NCI-H69 (cell line): ENCODE data around the gene GSC2.

Experiments used
- DNase-seq: peaks from one replicate; lab custom pipeline; 2025; lab: John Stamatoyannopoulos, UW

GSC2 gene

GRCh38 chr22:19133561-19133960, 16.5 kb downstream of the GSC2 start:
- no peak for DNase-seq

GRCh38 chr22:19132693-19133400, 17.2 kb downstream of the GSC2 start:
- no peak for DNase-seq

- no peak for DNase-seq
Measured at GRCh38 chr22:19132153-19132552, 17.9 kb downstream of the GSC2 start.

DNA sequence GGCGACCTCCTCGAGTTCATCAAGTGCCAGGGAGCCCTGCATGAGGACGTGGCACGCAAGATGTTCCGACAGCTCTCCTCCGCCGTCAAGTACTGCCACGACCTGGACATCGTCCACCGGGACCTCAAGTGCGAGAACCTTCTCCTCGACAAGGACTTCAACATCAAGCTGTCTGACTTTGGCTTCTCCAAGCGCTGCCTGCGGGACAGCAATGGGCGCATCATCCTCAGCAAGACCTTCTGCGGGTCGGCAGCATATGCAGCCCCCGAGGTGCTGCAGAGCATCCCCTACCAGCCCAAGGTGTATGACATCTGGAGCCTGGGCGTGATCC, 18.4 kb downstream of the GSC2 start:
- DNase-seq: no peak

DNA sequence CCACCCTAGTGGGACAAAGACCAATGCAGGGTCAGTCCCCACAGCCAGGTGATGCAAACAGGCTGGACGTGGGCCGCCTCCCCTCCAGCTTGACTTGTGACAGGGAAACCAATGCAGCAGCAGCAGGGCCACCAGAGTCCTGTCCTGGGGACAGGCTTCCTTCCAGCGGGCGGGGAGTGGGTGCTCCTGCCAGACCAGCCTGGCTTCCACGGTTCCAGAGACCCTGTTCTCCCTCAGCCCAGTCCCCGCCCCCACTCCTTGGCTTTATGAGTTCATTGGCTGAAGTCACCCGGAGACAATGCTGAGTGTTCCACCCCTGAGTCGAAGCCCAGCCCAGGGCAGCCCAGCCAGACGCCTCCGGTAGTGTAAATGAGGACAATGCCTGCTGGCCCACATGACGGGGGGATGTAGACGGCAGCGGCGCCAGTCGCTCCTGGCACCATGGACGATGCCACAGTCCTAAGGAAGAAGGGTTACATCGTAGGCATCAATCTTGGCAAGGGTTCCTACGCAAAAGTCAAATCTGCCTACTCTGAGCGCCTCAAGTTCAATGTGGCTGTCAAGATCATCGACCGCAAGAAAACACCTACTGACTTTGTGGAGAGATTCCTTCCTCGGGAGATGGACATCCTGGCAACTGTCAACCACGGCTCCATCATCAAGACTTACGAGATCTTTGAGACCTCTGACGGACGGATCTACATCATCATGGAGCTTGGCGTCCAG, 19.0 kb downstream of the GSC2 start, which contains the start of gene TSSK2:
Gene TSSK2, plus strand, starts transcription at position 350 of the 726 bp plus-strand sequence. Its CDS starts 92 bp downstream, at position 442.
- DNase-seq: no peak

- DNase-seq: no peak
Measured at GRCh38 chr22:19129871-19130270, 20.2 kb downstream of the GSC2 start.

DNA sequence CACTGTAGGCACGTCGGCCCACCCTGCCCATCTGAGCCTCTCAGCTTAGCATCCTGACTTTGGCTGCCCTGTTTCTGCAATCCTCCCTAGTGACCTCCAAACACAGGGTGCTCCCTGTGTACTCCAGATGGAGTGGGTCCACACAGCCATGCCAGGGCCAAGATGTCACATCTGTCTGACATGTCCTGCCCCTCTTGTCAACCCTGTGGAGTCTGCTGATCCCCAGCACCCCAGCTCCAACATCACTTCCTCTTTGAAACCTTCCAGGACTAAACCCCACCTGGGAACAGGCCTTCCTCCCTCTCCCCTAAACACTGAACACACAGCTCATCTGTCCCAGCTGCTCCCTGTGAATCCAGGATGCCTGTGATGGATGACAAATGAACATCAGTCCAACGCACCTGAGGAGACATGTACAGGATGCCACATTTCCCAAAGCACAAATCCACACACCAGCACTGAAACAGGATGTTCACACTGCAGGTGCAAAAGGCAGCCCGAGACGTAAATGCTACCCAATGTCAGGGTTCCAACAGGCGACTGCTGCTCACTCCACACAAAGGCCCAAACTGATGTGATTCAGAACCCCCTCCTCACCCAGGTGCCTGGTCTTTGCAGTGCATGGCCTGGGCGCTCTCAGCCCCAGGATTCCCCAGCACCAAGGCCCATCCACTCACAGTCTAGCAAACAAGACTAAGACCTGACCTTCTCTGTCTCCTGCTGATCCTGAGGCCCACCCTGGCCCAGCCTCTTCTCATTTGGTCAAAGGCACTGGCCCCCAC, 21.0 kb downstream of the GSC2 start:
- DNase-seq: no peak

- no peak for DNase-seq
Measured at GRCh38 chr22:19128009-19128401, 22.1 kb downstream of the GSC2 start.

GRCh38 chr22:19127329-19128008, 22.6 kb downstream of the GSC2 start:
- DNase-seq: peak; percentile 41

GRCh38 chr22:19126309-19127273, 23.5 kb downstream of the GSC2 start:
- DNase-seq: no peak

DNA sequence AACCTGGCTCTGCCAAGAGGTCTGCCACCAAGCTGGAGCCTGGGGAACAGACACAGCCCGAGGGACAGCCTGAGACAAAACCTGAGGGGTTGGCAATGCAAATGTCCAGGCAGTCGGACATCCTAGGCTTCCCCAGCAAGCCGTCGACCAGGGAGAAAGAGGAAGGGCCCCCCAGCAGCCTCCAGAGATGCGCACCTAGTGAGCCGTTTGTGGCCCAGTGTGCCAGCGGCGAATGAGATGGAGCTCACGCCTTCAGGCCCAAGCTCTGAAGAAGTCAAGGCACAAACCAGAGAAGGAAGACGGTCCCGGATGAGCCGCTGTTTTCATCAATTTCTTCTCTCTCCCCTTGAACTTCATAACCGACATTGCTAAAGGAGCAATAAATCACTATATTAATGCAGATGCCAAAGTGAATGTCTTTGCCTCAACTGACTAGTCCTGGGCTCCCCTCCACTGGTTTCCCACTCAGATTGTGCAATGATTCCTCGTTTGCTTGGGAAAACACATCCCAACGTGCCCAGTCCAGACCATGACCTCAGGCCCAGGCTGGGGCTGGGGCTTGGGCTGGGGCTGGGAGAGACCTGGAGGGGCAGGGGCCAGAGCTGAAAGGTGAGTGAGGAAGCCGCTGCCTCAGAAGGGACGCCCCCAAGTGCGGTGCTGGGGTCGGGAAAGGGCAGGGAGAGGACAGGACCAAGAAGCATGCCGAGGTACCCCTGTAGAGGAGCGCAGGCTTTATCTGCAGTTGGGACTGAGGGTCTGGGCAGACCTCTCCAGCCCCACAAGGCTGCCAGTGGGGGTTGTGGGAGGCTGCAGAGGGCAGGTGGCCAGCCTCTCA, 24.4 kb downstream of the GSC2 start:
- DNase-seq: no peak

- DNase-seq: no peak
Measured at GRCh38 chr22:19125011-19125410, 25.1 kb downstream of the GSC2 start.

DNA sequence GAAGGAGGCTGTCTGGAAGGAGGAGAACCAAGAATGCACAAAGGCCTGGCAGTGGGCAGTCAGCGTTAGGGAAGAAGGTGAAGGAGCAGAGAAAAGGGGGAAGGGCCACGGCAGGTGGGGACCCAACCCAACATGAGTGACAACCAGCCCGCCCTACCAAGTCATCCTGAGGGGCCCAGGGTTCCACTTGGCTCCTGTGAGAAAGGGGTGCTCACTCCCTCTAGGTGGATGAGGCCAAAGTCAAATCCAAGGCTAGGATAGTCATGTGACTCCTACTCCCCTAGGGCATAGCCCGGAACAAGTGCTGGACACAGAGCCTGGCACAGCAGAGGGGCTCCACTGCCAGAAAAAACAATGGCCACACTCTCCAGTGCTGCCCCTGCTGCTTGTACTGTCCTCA, 25.7 kb downstream of the GSC2 start:
- DNase-seq: no peak

GRCh38 chr22:19123936-19124335, 26.2 kb downstream of the GSC2 start:
- DNase-seq: no peak

GRCh38 chr22:19122752-19123492, 27.2 kb downstream of the GSC2 start:
- peak; percentile 58 for DNase-seq

DNA sequence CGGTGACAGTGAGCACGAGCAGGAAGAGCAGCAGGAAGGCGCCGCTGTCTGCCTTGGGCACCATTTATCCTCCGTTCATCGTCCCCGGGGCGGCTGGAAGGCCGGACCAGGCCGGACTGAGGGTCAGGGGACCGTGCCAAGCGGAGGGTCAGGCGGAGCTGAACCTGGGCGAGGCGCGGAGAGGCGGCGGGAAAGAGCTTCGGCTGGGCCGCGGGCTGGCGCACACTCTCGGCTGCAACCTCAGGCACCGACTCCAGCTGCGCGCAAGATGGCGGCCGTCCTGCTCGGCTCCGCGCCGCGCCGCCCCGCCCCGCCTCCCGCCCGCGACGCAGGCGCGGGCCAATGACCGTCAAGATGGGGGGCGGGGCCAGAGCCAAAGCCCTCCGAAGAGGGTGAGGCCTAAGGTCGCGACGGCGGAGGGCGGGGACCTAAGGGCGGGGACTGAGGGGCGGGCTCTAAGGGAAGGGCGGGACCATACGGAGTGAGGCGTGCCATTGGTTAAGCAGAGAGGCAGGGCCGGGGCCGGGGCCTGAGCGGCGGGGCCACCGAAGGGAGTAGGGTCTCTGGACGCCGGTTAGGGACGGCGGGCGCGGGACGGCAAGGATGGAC, 27.8 kb downstream of the GSC2 start, which contains the start of gene DGCR2:
Gene DGCR2, minus strand, starts transcription at position 270 of the 609 bp plus-strand sequence. Its CDS starts 206 bp downstream, at position 64.
- peak; percentile 99 for DNase-seq

GRCh38 chr22:19121631-19122142, 28.4 kb downstream of the GSC2 start:
- peak; percentile 83 for DNase-seq

DNA sequence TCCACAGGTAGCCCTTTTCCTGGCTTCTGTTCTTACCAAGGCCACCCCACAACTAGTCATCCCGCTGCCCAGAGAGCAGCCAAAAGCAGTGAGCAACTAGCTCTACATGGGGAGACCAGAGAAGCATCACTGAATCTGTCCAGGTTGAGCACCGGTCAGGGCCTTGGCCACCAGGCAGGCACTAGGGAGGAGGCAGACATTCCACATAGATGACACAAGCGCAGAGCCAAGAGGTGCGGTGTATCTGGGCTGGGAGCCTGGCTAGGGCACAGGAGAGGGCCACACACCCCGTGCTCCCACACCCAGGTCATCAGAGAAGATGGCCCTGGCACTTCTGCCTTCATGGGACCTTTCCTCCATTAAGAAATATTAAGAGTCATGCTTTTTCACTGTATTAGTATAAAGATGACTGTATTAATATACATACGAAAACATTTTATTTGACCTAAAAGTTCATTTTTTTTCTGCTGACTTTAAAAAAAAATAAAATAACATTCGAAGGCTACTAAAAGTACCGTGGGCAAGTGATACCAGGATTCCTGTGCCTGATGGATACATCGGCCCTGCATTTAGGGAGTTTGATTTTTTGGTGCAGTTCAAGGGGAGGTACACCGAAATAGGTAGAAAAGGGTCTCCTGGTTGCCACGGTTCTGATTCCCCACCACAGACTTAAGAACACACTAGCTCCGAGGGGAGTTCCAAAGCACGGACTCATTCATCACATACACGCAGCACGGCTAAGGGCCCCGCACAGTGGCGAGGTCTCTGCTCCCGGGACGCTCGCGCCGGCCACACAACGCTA, 29.1 kb downstream of the GSC2 start:
- no peak for DNase-seq
